ENCODE results near the gene PCSK5. TPM values are rescaled to one million over a fixed set of nuclear protein-coding genes. Genes with fewer than 3 reads are reported as not detected.

The PCSK5 gene
- total and polyA plus RNA-seq, 2 experiments from 2014 or later = 59.1 to 71.7 TPM

- Histone ChIP-seq H2AFZ (no peak overlapping the region), H4K20me1 (ENCODE audit: insufficient read depth, poor library complexity, severe bottlenecking) (no peaks in the 10 kb centered on the region), H3K4me2 (no peak overlapping the region), H3K79me2 (peaks cover 35% of the 10 kb centered on the region), H3K4me3 (no peak overlapping the region), H3K27ac (no peak overlapping the region), H3K27me3 (no peaks in the 10 kb centered on the region), H3K36me3 (replicated peaks; ENCODE audit: insufficient read depth, low read depth) (no peaks in the 10 kb centered on the region), H3K9me2 (replicated peaks; ENCODE audit: insufficient read depth) (no peaks in the 10 kb centered on the region), H3K4me1 (ENCODE audit: insufficient read depth) (peaks cover 5% of the 10 kb centered on the region), H3K9me3 (ENCODE audit: low read depth) (no peaks in the 10 kb centered on the region)
- TF ChIP-seq, protein P1, sequence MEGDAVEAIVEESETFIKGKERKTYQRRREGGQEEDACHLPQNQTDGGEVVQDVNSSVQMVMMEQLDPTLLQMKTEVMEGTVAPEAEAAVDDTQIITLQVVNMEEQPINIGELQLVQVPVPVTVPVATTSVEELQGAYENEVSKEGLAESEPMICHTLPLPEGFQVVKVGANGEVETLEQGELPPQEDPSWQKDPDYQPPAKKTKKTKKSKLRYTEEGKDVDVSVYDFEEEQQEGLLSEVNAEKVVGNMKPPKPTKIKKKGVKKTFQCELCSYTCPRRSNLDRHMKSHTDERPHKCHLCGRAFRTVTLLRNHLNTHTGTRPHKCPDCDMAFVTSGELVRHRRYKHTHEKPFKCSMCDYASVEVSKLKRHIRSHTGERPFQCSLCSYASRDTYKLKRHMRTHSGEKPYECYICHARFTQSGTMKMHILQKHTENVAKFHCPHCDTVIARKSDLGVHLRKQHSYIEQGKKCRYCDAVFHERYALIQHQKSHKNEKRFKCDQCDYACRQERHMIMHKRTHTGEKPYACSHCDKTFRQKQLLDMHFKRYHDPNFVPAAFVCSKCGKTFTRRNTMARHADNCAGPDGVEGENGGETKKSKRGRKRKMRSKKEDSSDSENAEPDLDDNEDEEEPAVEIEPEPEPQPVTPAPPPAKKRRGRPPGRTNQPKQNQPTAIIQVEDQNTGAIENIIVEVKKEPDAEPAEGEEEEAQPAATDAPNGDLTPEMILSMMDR (IDR thresholded peaks at IDR 0.05; ENCODE audit: poor library complexity) = no peak
- 70% methylated on average over 1 of the region's 1 CpG for WGBS (ENCODE audit: low lambda C conversion rate, missing lambda C conversion rate)
- no peak for DNase-seq (ENCODE audit: low spot score)
Measured at GRCh38 chr9:76390656-76391055, 500.2 kb downstream of the PCSK5 start.

DNA sequence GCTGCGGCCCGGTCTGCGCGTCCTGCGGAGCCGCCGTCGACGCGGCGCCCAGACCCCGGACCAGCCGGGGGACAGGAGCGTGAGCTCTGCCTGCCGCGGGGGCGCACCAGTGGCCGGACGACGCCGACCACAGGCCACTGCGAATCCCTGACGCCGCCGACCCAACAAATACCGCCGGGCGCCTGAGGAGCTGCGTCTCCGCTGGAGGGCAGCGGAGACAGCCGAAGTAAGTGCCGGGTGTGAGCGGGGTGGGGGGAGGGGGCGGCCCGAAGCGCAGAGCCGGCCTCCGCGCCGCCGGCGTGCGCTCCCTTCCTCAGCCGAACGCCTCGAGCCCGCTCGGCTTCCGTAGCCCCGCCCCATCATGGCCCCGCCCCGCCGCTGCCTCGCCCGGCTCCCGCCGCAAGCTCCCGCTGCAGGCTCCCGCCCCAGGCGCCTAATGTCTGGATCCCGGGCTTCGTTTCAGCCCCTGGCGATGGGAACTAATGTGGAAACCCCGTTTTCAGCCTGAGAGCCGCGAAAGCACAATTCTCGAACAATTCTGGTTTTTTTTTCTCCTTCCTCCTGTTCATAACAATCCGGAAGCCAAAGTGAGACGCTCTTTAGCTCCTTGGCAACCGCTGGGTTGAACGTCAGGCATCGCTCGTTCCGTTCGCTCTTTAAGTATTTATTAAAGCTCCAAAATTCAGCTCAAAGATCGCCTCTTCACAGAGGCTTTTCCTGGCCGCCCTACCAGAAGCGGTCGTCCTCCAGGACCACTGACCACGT, 503.9 kb downstream of the PCSK5 start, which contains the start of gene RFK:
RFK (minus strand) TSS at position 232 of the 765 bp plus-strand sequence. CDS start 255 bp downstream, outside the sequence.
- Histone ChIP-seq H3K4me3 (peak within 1 kb of the TSS; percentile 74), H3K27me3 (no peaks in the 10 kb centered on the region), H3K27ac (peak within 1 kb of the TSS; percentile 96), H3K79me2 (peaks cover 29% of the 10 kb centered on the region), H3K36me3 (replicated peaks; ENCODE audit: insufficient read depth, low read depth) (no peaks in the 10 kb centered on the region), H3K9me3 (ENCODE audit: low read depth) (no peaks in the 10 kb centered on the region), H2AFZ (peak within 1 kb of the TSS; percentile 97), H3K4me1 (ENCODE audit: insufficient read depth) (peaks cover 6% of the 10 kb centered on the region), H4K20me1 (ENCODE audit: insufficient read depth, poor library complexity, severe bottlenecking) (no peaks in the 10 kb centered on the region), H3K9me2 (replicated peaks; ENCODE audit: insufficient read depth) (no peaks in the 10 kb centered on the region), H3K4me2 (peak within 1 kb of the TSS; percentile 83)
- DNase-seq (ENCODE audit: low spot score) = peak; percentile 96
- under 1% methylated on average over 52 of the region's 81 CpGs for WGBS (ENCODE audit: low lambda C conversion rate, missing lambda C conversion rate)
- no peak for TF ChIP-seq EZH2phosphoT487 (IDR thresholded peaks at IDR 0.05; ENCODE audit: low read depth, severe bottlenecking, unreplicated experiment)
- TF ChIP-seq, protein P1 (IDR thresholded peaks at IDR 0.05; ENCODE audit: poor library complexity) = peak; percentile 55

DNA sequence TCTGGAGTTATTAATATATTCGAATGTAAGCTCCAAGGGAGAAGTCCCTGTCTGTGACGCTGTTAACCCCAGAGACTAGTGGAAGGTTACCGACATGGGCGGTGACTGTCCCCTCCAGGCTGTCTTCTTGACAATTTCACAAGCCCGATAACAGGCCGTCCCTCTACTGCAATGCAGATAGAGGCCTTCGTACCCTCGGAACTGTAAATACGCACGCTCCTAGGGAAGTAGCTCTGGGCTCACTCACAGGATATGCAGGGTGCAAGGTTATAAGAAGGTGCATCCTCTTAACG, 504.4 kb downstream of the PCSK5 start:
- DNase-seq (ENCODE audit: low spot score) = peak; percentile 66
- WGBS (ENCODE audit: low lambda C conversion rate, missing lambda C conversion rate) = 1% methylated on average over 11 of the region's 11 CpGs

More for the DNA sequence above, 504.4 kb downstream of the PCSK5 start:
- TF ChIP-seq EZH2 (IDR thresholded peaks at IDR 0.05; ENCODE audit: borderline replicate concordance) = no peak
- TF ChIP-seq, protein P1 (IDR thresholded peaks at IDR 0.05; ENCODE audit: poor library complexity) = no peak
- no peak for TF ChIP-seq EZH2phosphoT487 (IDR thresholded peaks at IDR 0.05; ENCODE audit: low read depth, severe bottlenecking, unreplicated experiment)
- no peaks in the 10 kb centered on the region for H4K20me1 ChIP-seq (ENCODE audit: insufficient read depth, poor library complexity, severe bottlenecking)
- H3K27me3 ChIP-seq = no peaks in the 10 kb centered on the region
- H3K9me2 ChIP-seq (replicated peaks; ENCODE audit: insufficient read depth) = no peaks in the 10 kb centered on the region
- H3K4me3 ChIP-seq = peak overlapping the region; percentile 74
- H3K27ac ChIP-seq = peak overlapping the region; percentile 96
- H3K9me3 ChIP-seq (ENCODE audit: low read depth) = no peaks in the 10 kb centered on the region
- peak overlapping the region; percentile 97 for H2AFZ ChIP-seq
- no peaks in the 10 kb centered on the region for H3K36me3 ChIP-seq (replicated peaks; ENCODE audit: insufficient read depth, low read depth)
- H3K79me2 ChIP-seq = peaks cover 24% of the 10 kb centered on the region
- H3K4me2 ChIP-seq = peak overlapping the region; percentile 83
- H3K4me1 ChIP-seq (ENCODE audit: insufficient read depth) = peaks cover 6% of the 10 kb centered on the region
